ENCODE measurements around the gene PCSK2. TPM values are rescaled to one million over a fixed set of nuclear protein-coding genes. Genes with fewer than 3 reads are reported as not detected.

PCSK2 gene
- total RNA-seq, 4 donors from 2014 or later: 0.63 TPM; not detected in 3

DNA sequence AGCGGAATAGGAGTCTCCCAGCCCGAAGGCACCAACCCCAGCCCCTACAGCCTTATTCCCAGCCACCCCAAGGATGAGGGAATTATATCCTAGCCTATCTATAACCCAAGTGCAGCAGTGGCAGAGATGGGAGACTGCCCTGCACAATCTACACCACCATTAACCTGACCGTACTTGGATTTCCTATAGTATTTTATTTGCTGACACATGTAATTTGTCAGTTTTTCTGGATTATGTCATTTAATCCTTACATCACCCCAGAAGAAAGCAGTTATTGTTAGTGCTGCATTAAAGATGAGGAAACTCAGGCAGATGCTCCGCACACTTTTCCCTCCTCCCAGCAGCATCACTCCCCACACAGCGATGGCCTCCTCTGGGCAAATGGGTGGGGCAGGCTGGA lies 298.3 kb downstream of the PCSK2 start:
- TF ChIP-seq, protein P1, sequence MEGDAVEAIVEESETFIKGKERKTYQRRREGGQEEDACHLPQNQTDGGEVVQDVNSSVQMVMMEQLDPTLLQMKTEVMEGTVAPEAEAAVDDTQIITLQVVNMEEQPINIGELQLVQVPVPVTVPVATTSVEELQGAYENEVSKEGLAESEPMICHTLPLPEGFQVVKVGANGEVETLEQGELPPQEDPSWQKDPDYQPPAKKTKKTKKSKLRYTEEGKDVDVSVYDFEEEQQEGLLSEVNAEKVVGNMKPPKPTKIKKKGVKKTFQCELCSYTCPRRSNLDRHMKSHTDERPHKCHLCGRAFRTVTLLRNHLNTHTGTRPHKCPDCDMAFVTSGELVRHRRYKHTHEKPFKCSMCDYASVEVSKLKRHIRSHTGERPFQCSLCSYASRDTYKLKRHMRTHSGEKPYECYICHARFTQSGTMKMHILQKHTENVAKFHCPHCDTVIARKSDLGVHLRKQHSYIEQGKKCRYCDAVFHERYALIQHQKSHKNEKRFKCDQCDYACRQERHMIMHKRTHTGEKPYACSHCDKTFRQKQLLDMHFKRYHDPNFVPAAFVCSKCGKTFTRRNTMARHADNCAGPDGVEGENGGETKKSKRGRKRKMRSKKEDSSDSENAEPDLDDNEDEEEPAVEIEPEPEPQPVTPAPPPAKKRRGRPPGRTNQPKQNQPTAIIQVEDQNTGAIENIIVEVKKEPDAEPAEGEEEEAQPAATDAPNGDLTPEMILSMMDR (IDR thresholded peaks at IDR 0.05): no peak
- ATAC-seq (ENCODE audit: low FRiP score): no peak
- no peak for DNase-seq (ENCODE audit: low spot score)

DNA sequence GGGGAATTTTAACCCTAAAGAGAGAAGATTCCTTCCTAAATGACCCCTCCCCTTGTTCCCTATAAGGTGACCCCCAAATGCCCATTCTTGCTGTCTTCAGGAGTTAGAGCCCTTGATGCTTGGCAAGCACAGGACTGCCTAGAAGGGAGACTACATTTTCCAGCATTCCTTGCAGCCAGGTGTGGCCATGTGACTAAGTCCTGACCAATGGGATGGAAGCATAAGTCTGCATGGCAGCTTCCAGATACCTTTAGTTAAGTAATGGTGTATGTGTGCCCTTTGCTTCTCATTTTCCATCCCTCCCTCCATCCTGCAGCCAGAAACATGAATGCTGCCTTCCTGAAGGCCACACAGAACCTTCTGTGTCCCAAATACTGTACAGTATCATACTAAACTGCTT lies 298.8 kb downstream of the PCSK2 start:
- DNase-seq (ENCODE audit: low spot score) (no peak), ATAC-seq (ENCODE audit: low FRiP score) (no peak)
- TF ChIP-seq, protein P1 (IDR thresholded peaks at IDR 0.05): no peak

DNA sequence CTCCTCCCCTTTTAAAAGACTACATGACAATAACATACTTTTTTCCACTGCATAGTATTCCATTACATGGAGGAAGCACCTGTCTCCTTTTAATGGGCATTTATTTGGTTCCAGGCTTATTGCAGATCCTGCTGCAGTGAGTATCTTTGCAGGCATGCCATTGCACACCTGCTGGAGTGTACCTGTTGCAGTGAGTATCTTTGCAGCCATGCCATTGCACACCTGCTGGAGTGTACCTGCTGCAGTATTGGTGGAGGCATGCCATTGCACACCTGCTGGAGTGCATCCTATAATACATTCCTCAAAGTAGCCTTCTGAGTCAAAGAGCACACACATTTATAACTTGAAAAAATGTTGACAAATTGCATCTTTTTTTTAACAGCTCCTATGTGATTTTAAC lies 302.7 kb downstream of the PCSK2 start:
- TF ChIP-seq, protein P1 (IDR thresholded peaks at IDR 0.05): no peak
- no peak for DNase-seq (ENCODE audit: low spot score)
- no peak for ATAC-seq (ENCODE audit: low FRiP score)

DNA sequence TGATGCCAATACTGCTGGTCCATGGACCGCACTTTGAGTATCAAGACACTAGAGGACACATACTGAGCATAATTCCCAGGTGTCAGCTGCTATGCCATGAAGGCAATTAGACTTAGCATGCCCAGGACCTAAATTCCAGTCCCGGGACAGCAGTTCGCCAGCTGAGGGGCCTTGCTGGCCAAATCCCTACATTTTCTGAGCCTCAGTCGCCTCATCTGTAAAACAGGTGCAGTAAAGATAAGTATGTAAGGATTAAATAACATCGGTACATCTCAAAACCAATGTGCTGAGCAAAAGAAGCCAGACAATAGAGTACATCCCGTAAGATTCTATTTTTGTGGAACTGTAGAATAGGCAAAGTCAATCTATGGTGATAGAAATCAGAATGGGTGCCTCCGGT lies 303.3 kb downstream of the PCSK2 start:
- DNase-seq (ENCODE audit: low spot score) (no peak), ATAC-seq (ENCODE audit: low FRiP score) (no peak)
- TF ChIP-seq, protein P1 (IDR thresholded peaks at IDR 0.05): no peak

DNA sequence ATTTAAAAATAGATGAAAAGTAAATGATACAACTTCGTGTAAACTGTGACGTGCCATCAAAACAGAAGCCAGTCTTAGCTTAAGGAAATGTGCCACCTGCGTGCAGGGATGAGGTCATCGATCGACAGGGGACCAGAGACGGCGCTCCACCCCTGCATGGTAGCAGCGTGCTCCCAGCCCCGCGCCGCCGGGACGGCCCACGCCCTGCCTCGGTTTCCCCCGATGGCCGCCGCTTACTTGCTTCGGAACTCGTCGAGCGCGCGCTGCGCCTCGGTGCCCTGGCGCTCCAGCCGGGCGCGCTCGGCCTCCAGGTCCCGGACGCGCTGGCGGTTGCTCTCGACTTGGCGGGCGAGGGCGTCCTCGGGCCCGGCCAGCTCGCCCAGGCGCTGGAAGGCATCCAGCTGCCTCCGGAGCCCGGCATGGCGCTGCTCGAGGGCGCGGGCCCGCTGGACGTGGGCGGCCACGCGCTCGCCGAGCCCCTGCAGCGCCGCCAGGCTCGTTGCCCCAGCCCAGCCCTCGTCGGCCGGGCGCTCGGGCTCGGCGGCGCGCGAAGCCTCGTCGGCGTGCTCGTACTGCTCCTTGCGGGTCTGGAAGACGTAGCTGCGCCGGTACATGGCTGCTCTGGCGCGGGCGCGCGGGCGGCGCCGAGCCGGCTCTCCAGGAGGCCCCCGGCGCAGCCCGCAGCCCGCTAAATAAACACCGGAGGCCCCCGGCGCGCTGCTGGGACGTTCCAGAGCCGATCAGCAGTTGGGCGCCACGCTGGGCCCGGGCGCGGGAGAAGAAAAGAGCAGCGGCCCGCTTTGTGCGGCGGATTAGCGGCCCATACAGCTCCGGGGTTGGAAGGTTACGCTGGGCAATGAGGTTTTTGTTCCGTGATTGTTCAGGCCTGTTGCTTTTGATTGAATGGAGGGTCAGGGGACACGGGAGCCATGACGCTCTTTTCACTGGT lies 304.1 kb downstream of the PCSK2 start, which contains the start of gene BFSP1:
BFSP1 (minus strand) TSS at position 664 of the 949 bp plus-strand sequence; CDS start at position 614, 50 bp downstream.
- no peak for DNase-seq (ENCODE audit: low spot score)

DNA sequence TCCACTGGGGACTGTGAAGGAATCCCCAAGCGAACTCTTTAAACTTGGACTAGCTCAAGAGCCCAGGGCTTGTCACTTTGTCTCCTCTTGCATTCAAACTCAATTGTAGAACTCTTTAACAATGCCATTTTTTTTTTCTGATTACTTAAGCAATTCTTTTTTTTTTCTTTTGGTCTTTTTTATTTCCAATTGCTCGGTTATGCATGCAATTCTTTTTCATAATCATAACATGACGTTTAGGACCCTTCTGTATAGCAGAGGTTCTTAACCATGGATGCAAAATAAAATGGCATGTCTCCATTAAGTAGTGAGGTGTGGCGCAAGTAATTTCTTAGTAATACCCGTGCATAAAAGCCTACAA lies 304.8 kb downstream of the PCSK2 start:
- DNase-seq (ENCODE audit: low spot score) (no peak), ATAC-seq (ENCODE audit: low FRiP score) (no peak)
- TF ChIP-seq, protein P1 (IDR thresholded peaks at IDR 0.05): no peak

More for the DNA sequence above, 304.1 kb downstream of the PCSK2 start, which contains the start of gene BFSP1:
- TF ChIP-seq, protein P1 (IDR thresholded peaks at IDR 0.05): no peak
- ATAC-seq (ENCODE audit: low FRiP score): peak; percentile 87

DNA sequence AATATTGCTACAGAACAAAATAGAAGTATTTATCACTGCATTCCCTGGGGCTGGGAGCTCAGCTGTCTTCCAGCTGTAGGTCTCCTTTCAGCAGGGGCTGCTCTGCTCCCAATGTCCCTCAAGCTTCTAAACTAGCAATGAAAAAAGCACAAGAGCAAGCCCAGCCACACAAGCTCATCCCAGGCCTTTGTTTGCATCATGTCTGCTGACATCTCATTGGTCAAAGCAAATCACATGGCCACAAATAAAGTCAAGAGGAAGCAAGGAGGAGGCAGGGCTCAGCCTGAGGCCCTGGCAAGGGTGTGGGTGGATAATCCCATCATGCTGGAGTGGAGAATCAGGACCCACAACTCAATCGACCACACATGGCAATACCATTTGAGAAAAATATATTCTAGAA lies 306.6 kb downstream of the PCSK2 start:
- DNase-seq (ENCODE audit: low spot score) (no peak), ATAC-seq (ENCODE audit: low FRiP score) (no peak)
- TF ChIP-seq, protein P1 (IDR thresholded peaks at IDR 0.05): no peak

Data from omental fat pad (tissue), 4 donors.